BJ (cell line): ENCODE measurements around the gene DNM1. TPM values are rescaled to one million over a fixed set of nuclear protein-coding genes. Genes with fewer than 3 reads are reported as not detected.

Experiments
- CTCF ChIA-PET: fragments of 350-600 bp; formaldehyde crosslinking; extraction: SDS; loops from one replicate; lab custom pipeline; 2021; ENCODE audit warnings: antibody characterized with exemption, inconsistent platforms; lab: Yijun Ruan, JAX
- POLR2A ChIA-PET: fragments of 300-600 bp; sonication (Branson Sonifier 250); formaldehyde crosslinking; extraction: SDS; loops from one replicate; lab custom pipeline; 2021; ENCODE audit warnings: antibody characterized with exemption; lab: Charles Lee
- DNase-seq: peaks from one replicate; pipeline ENCODE4 v3.0.0-alpha.2; 2011; ENCODE audit warnings: low read depth
- H3K27me3 ChIP-seq: 2 replicates; pipeline ENCODE4 v1.6.0; 2011; ENCODE audit warnings: low read length; ENCODE audit not compliant: control insufficient read depth, insufficient read depth
- H3K36me3 ChIP-seq: 2 replicates; pipeline ENCODE4 v1.5.1; 2011; ENCODE audit warnings: low read length; ENCODE audit not compliant: control insufficient read depth, insufficient read depth
- H3K4me3 ChIP-seq: 2 replicates; pipeline ENCODE4 v1.5.1; 2011; ENCODE audit warnings: low read depth, mild to moderate bottlenecking, control low read depth, low read length
- CTCF ChIP-seq: IDR thresholded peaks from 2 replicates; pipeline ENCODE4 v1.5.1; 2011; ENCODE audit warnings: low read depth, mild to moderate bottlenecking, control low read depth, inconsistent platforms, low read length, moderate library complexity; ENCODE audit not compliant: insufficient read depth
- polyA plus RNA-seq: library from polyadenylated mRNA; depleted of rRNA; stranded (reverse); fragments of >200 nt; gene quantifications from 2 replicates; pipeline ENCODE4 v1.2.3, GENCODE V29; 2011

The DNM1 gene
- polyA plus RNA-seq, 1 experiment, result 8.4 TPM

GRCh38 chr9:128208386-128208785 lies 5.2 kb downstream of the DNM1 start:
- TF ChIP-seq CTCF, result no peak
- no peaks in the 10 kb centered on the region for H3K36me3 ChIP-seq

GRCh38 chr9:128208946-128209669 lies 5.9 kb downstream of the DNM1 start:
- Histone ChIP-seq H3K36me3 (no peaks in the 10 kb centered on the region), H3K4me3 (no peak overlapping the region), H3K27me3 (no peaks in the 10 kb centered on the region)
- ChIA-PET POLR2A (no interaction called here), CTCF (interaction anchor here (1.0 kb wide), 1 partner anchor 46 kb away, joined by 3 read pairs; no protein-coding TSS in a partner anchor)
- no peak for TF ChIP-seq CTCF
- no peak for DNase-seq

More at GRCh38 chr9:128208386-128208785, 5.2 kb downstream of the DNM1 start:
- ChIA-PET POLR2A (no interaction called here), CTCF (no interaction called here)
- DNase-seq, result no peak
- Histone ChIP-seq H3K27me3 (no peaks in the 10 kb centered on the region), H3K4me3 (no peak overlapping the region)

GRCh38 chr9:128211186-128211980 lies 8.2 kb downstream of the DNM1 start:
- POLR2A ChIA-PET, result no interaction called here
- no peaks in the 10 kb centered on the region for H3K27me3 ChIP-seq
- H3K36me3 ChIP-seq, result no peaks in the 10 kb centered on the region
- H3K4me3 ChIP-seq, result no peak overlapping the region
- DNase-seq, result no peak
- TF ChIP-seq CTCF, result no peak
- CTCF ChIA-PET, result interaction anchor here (0.6 to 2.0 kb wide), 5 partner anchors 8 to 44 kb away, joined by 3 to 6 read pairs (median 4); no protein-coding TSS in a partner anchor

GRCh38 chr9:128211981-128212281 lies 8.8 kb downstream of the DNM1 start:
- no peaks in the 10 kb centered on the region for H3K27me3 ChIP-seq
- ChIA-PET CTCF (interaction anchor here (0.6 to 2.0 kb wide), 4 partner anchors 8 to 41 kb away, joined by 3 to 6 read pairs (median 4); no protein-coding TSS in a partner anchor), POLR2A (no interaction called here)
- H3K36me3 ChIP-seq, result no peaks in the 10 kb centered on the region
- H3K4me3 ChIP-seq, result no peak overlapping the region
- TF ChIP-seq CTCF, result no peak
- no peak for DNase-seq
